Heart left ventricle (tissue), 16 donors: Measurements from ENCODE around the gene DNMT3A. TPM values are rescaled to one million over a fixed set of nuclear protein-coding genes. Genes with fewer than 3 reads are reported as not detected.

Experiments
- ATAC-seq, 4 donors: fragments of 200-7000 bp; cut with Tn5 transposase; one replicate each; pipeline ENCODE4 v1.9.1; 2020 to 2022; ENCODE audit warnings: moderate library complexity in 4 of 4, mild to moderate bottlenecking in 3 of 4, moderate number of reproducible peaks in 1 of 4
- DNase-seq, 5 donors: peaks; one replicate each; pipeline ENCODE4 v3.0.0-alpha.2; 2020
- H3K27ac ChIP-seq, 12 donors: fragments of 200-600 bp; sonication (generic) in 4 of 12; one replicate each; pipeline versions ENCODE4 v1.5.0 to v1.8.0; 2016 to 2022; ENCODE audit warnings: mild to moderate bottlenecking in 2 of 12
- H3K27me3 ChIP-seq, 9 donors: fragments of 200-600 bp; sonication (generic) in 2 of 9; one replicate each; pipeline versions ENCODE4 v1.5.1 to v1.8.0; 2016 to 2022; ENCODE audit warnings: mild to moderate bottlenecking in 3 of 9
- H3K36me3 ChIP-seq, 9 donors: fragments of 200-600 bp; sonication (generic) in 2 of 9; one replicate each; pipeline versions ENCODE4 v1.5.0 to v1.8.0; 2018 to 2022; ENCODE audit warnings: mild to moderate bottlenecking in 2 of 9
- H3K4me1 ChIP-seq, 12 donors: fragments of 200-600 bp; sonication (generic) in 4 of 12; one replicate each; pipeline versions ENCODE4 v1.5.0 to v1.8.0; 2016 to 2022; ENCODE audit warnings: mild to moderate bottlenecking in 3 of 12
- H3K4me3 ChIP-seq, 12 donors: fragments of 200-600 bp; sonication (generic) in 4 of 12; one replicate each; pipeline versions ENCODE4 v1.5.0 to v1.8.0; 2017 to 2022; ENCODE audit warnings: mild to moderate bottlenecking in 9 of 12, moderate library complexity in 4 of 12
- H3K9me3 ChIP-seq, 12 donors: fragments of 200-600 bp; sonication (generic) in 4 of 12; one replicate each; pipeline versions ENCODE4 v1.5.0 to v1.8.0; 2016 to 2022; ENCODE audit warnings: mild to moderate bottlenecking in 1 of 12
- CTCF ChIP-seq, 12 donors: fragments of 200-600 bp; sonication (generic) in 4 of 12; IDR thresholded peaks; one replicate each; pipeline versions ENCODE4 v1.5.0 to v1.8.0; 2018 to 2022; ENCODE audit warnings: antibody characterized with exemption in 12 of 12, mild to moderate bottlenecking in 5 of 12
- POLR2A ChIP-seq, 2 donors: fragments of 450-650 bp; IDR thresholded peaks; one replicate each; pipeline ENCODE4 v1.6.1; 2017; ENCODE audit warnings: antibody characterized with exemption in 2 of 2, mild to moderate bottlenecking in 2 of 2, moderate library complexity in 2 of 2
- WGBS, 4 donors: extraction: QIAGEN DNeasy Blood & Tissue Kit in 2 of 4; methylation state at CpG; one replicate each; pipeline versions ENCODE4 v1.1.5 to v1.1.7; 2013 to 2018; 5-methylcytosine and 5-hydroxymethylcytosine counted together
- intact Hi-C, 10 donors: fragments of 100-400 bp; cut with DNase I; formaldehyde crosslinking; loops; one replicate each; pipeline versions ENCODE4 v1.11.1 to v1.14.2; 2022
- microRNA counts, 2 donors: library from miRNA; unstranded; fragments of <30 nt; microRNA quantifications; one replicate each; lab custom pipeline; 2016
- microRNA-seq, 4 donors: library from miRNA; unstranded; fragments of <30 nt; microRNA quantifications; one replicate each; pipeline versions ENCODE4 to v1.2.0, GENCODE V29; 2017 to 2020
- polyA plus RNA-seq, 2 donors: library from polyadenylated mRNA; stranded (reverse); fragments of 200-250 nt; gene quantifications; one replicate each; pipeline ENCODE4 v1.2.3, GENCODE V29; 2013
- total RNA-seq, 9 donors: library from RNA; depleted of rRNA in 2 of 9; stranded (reverse); fragments of >200 nt in 2 of 9; fragmentation: NEBNext Ultra II Directional in 3 of 9; extraction: Animal tissue kit (Norgen Biotek cat#: 25700) in 3 of 9; gene quantifications; one replicate each; pipeline versions ENCODE4 v1.1.0 to v1.2.4, GENCODE V29; 2016 to 2023
- donor health status: ischemic (EF 13 %, LVEDD 7.1; RV severe dilation, severe dysfunction).
- donor health status: healthy with polysubstance abuse.
- donor health status: DM: no; HTN: yes; CAD: no.
- donor health status: DM: no; HTN: no; CAD: no.
- donor health status: ischemic (EF 25% LVEDD 6.9; RV normal size, moderate dysfunction).
- donor health status: ischemic (EF 25% LVEDD 5.7; RV mildly dilated, moderate dysfunction).
- donor health status: healthy.
- donor health status: DM: yes; HTN: yes; CAD: no.
- donor health status: ischemic (EF 35%, LVEDD 5.7; RV mildly dilated, moderate dysfunction).
- donor health status: nonischemic (EF 11% LVEDD 7.7; RV severe dilation, severe dysfunction).
- donor health status: DM: yes; HTN: yes; CAD: no.
- donor health status: PGD.
- donor health status: ischemic (EF 29% LVEDD 5.4; RV normal size, mild dysfunction).
- donor health status: nonischemic (EF 23%, LVEDD 6.1; RV moderate dilation, normal function).

The DNMT3A gene
- total and polyA plus RNA-seq, 11 donors: 3.5 to 26.0 (median 16.0) TPM

GRCh38 chr2:25178976-25179375 is 162.7 kb downstream of the DNMT3A start:
- no peak for TF ChIP-seq POLR2A (IDR thresholded peaks at IDR 0.05)
- TF ChIP-seq CTCF (IDR thresholded peaks at IDR 0.05): no peak
- no peak for DNase-seq
- peaks cover 0 to 25% (median 3%) of the 10 kb centered on the region in 9 donors for H3K27me3 ChIP-seq

More at GRCh38 chr2:25178976-25179375, 162.7 kb downstream of the DNMT3A start:
- H3K4me3 ChIP-seq: no peak overlapping the region
- intact Hi-C loops: no loop called here
- no peak for ATAC-seq
- H3K4me1 ChIP-seq: no peaks in the 10 kb centered on the region
- no peaks in the 10 kb centered on the region for H3K36me3 ChIP-seq
- no peak overlapping the region for H3K27ac ChIP-seq
- H3K9me3 ChIP-seq: peaks cover 0 to 7% (median 0%) of the 10 kb centered on the region in 12 donors
- WGBS, 4 donors: 83 to 88% (median 85%) methylated on average over 6 to 10 of the region's 10 CpGs

MicroRNAs encoded within 50 kb of the gene (microRNA counts, 767-probe panel; counts per million panel counts)
- 0 to 71.6 counts per million in 2 donors for microRNA hsa-miR-1301 (lab: Ali Mortazavi, UCI)

Small RNAs within 50 kb of the gene (microRNA-seq; reads per million reads assigned to microRNA genes)
- gene MIR1301: 66.1 to 395 (median 129) reads per million in 4 donors

Other genes with a start within 250 kb of the DNMT3A start
- 1 to 10 TPM in 8 of 9 donors, under 1 TPM in 1; 0.77 to 8.0 (median 3.0) TPM for gene POMC, start 173.3 kb downstream of the DNMT3A start, total RNA-seq
- gene POMC, start 173.3 kb downstream of the DNMT3A start, polyA plus RNA-seq: 1 to 10 TPM; 2.6 to 7.8 TPM